ENCODE measurements around the gene EXPH5.

EXPH5 gene

DNA sequence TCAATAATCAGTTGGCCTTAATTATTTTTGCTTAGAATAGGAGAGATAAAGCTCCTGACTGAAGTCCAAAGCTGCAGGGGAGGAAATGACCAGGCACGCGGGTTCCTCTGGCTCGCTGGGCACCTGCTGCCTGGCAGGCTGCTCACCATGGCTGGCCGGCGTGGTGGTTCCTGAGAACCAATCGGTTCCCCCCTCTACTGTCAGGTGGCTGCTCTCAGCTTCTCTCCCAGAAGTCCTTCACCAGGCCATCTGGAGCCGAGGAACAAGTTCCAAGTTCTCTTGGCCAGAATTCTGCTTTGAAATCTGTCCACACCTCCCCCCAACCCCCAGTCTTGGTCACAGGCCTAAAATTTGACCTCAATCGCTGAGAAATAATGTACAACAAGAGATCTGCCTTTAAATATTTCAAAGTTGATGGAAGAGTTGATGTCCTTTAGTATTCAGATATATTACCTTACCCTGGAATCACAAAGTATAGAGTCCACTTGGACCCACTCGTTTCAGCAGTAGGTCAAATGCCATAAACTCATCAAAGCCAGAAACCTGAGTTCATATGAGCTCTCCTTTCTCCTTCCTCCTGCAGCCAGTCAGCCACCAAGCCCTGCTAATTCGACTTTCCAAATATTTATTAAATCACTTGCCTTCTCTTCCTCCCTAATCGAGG, 25.2 kb downstream of the EXPH5 start:
- FAIRE-seq (no peak), DNase-seq (ENCODE audit: insufficient read length, low spot score) (no peak)
- no peak for TF ChIP-seq POLR2A (IDR thresholded peaks at IDR 0.05; ENCODE audit: low read depth, low read length)

DNA sequence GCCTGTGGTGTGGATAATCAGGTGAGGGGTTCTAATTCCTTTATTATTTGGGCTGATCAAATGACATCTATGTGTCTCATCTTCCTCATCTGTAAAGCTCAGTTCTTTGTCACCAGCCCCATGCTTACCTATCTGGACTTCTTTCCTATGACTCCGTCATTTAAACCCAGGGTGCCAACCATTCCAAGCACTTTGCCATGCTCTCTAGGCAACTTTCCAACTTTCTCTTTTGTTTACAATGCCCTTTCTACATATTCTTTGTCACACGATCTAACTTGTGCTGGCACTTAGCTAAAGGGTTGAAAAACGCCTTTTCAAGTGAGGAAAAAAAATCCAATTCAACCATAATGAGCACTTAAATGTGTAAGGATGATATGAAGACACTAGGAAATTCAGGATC, 27.9 kb downstream of the EXPH5 start:
- no peak for TF ChIP-seq POLR2A (IDR thresholded peaks at IDR 0.05; ENCODE audit: low read depth, low read length)
- FAIRE-seq (no peak), DNase-seq (ENCODE audit: insufficient read length, low spot score) (no peak)

DNA sequence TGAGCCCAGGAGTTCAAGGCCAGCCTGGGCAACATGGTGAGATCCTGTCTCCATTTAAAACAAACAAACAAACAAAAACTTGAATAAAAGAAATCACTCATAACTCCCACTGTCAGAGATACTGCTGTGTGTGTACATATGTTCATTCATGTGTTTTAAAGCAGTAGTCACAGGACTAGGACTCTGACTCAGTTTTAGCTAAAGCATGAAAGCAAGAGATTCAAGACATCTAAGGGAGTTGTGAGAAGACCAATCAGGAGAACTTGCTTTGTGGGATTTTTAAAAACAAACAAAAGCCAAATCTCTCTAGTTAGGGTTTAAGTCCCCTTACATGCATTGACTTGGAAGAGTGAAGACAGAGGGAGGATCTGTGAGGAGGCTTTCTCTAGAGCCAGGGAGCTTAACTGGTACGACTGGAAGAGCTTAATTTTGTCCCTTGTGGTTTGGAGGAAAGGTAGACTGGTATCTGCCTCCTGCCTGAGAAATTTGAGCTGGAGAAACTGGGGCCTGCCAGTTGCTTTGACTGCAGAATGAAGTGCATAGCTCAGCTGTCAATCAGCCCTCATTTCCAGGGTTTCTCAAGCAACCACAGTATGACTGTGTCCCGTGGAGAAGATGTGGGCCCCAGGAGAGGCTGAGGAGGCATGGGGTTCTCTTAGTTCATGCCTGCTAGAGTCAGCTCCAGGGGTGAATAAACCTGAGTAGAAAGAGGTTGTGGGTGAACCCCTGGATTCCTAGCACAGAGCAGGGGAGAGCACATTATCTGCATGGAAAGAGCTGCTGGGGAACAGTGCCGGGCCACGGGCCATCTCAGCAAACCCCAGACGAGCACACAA, 30.6 kb downstream of the EXPH5 start:
- FAIRE-seq (no peak), DNase-seq (ENCODE audit: insufficient read length, low spot score) (no peak)
- no peak for TF ChIP-seq POLR2A (IDR thresholded peaks at IDR 0.05; ENCODE audit: low read depth, low read length)

DNA sequence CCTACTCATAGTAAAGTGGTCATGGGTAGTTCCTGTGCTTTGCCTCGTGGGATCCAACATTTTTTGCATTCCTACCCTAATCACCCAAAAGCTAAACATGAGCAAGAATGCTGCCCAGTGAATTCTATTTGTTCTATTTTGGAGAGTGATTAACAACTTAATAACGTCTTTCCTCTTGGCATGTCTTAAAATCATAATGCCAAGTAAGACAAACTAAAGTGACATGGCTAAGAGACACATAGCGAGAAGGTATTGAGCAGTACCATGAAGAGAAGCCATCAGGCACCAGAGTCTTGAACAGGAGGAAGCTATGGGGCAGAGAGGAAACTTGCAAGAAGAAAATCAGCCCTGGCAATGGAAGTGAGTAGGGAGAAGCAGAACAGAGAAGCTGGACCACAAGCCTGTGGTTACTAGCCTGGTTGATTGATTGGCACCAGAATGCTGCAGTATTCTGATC, 32.0 kb downstream of the EXPH5 start:
- TF ChIP-seq POLR2A (IDR thresholded peaks at IDR 0.05; ENCODE audit: low read depth, low read length) = no peak
- no peak for DNase-seq (ENCODE audit: insufficient read length, low spot score)
- FAIRE-seq = no peak

DNA sequence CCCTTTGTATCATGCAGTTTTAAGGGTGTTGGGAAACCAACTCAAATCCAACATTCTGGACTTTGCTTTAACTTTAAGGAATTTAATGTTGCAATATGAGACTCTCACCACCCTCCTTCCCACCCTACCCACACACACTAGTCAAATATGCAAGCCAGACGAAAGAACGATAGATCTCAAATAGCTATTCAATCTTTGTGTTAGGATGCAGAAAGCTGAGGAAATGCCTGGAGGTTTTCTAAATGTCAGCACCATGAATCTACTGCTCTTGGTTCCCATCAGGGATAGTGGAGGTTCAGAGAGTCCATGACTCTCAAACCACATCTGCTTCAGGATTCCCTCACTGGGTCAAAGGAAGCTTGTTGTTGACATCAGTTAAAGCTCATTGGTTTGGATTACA, 33.7 kb downstream of the EXPH5 start:
- no peak for FAIRE-seq
- DNase-seq (ENCODE audit: insufficient read length, low spot score) = no peak

DNA sequence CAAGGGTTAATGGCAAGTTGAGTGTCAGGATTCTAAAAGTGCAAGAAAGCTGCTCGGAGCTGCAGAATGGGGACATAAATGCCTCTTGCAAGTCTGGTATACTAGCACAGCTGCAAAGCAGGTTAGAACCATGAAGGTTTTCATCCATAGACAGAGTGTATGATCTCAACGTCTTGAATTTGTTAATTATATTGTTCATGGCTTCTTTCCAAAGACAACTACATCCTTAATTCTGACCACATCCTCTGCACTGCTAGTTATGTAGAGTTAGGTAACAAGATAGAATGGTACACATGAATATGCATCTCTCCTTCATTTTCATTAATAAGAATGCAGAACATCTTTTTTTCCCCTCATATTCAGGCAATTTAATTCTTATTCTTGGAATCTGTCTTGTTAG, 34.2 kb downstream of the EXPH5 start:
- no peak for FAIRE-seq
- DNase-seq (ENCODE audit: insufficient read length, low spot score) = no peak
- TF ChIP-seq POLR2A (IDR thresholded peaks at IDR 0.05; ENCODE audit: low read depth, low read length) = no peak

More for the DNA sequence above, 33.7 kb downstream of the EXPH5 start:
- TF ChIP-seq POLR2A (IDR thresholded peaks at IDR 0.05; ENCODE audit: low read depth, low read length) = no peak

DNA sequence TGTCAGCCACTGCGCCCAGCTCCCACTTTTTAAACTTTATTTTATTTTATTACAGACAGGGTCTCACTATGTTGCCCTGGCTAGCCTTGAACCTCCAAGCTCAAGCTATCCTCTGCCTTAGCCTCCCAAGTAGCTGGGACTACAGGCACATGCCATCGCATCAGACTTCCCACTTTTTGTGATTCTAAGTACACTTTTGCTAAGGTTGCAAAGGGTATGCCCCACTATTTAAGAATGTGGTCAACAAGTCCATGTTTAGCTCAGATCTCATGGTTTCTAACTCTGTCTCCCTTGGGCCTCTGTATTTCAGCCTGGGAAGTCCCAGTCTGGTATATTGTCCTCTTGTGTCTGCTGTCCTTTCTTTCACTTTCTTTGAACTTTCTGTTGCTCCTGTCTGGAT, 35.3 kb downstream of the EXPH5 start:
- no peak for TF ChIP-seq POLR2A (IDR thresholded peaks at IDR 0.05; ENCODE audit: low read depth, low read length)
- DNase-seq (ENCODE audit: insufficient read length, low spot score) (no peak), FAIRE-seq (no peak)

DNA sequence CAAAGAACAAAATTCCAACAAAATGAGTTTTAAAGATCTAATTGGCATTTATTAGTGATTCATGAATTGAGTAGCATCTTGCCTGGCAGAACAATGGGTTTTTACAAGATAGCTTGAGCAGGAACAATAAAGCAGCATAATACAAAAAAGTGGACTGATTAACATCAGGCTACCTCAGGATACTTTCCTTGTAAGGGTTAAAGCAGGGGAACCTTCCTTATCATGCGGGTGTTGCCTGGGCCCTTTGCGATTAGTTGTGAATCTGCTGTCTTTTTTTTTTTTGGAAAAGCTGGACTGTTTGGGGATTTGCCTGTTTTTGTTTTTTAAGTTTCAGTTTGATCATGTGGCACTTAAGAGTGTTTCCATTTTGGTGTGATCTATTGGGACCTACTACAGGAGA, 37.5 kb downstream of the EXPH5 start:
- DNase-seq (ENCODE audit: insufficient read length, low spot score) (no peak), FAIRE-seq (no peak)
- TF ChIP-seq POLR2A (IDR thresholded peaks at IDR 0.05; ENCODE audit: low read depth, low read length) = no peak

DNA sequence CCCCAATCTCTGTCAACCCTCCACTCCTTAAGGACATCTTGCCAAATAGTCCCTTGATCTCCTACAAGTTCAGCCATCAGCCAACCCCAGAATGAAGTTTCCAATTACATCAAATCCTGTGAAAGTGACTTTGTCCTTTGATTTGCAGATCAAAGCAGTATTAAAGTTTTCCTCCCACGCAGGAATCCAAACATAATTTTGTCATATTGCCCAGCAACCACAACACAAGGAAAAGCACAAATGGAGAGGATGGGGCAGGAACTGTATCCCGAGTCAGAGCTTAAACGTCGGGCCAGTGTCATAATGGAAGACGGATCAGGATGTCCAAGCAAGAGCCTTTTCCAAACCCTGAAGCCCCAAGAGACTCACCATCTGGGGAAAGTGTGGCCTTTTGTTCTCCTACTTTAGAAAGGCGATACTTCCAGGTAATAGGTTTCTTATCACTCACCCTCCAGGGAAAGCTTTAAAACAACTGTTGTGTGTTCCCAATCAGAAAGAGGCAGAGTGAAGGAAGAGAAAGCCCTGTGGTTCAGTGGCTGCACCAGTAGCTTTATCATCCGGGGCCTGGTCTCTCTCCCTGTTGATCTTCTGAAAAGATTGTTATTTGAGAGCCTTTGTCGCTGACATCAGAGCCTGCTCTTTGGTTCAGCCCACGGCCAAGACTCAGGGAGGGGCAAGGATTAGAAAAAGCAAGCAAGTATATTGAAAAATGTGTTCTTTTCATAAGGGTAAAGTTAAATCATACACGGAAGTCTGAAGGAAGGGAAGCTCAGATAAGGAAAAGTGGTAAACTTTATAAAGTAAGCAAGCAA, 41.7 kb downstream of the EXPH5 start:
- TF ChIP-seq POLR2A (IDR thresholded peaks at IDR 0.05; ENCODE audit: low read depth, low read length) = no peak
- DNase-seq (ENCODE audit: insufficient read length, low spot score) (no peak), FAIRE-seq (no peak)

DNA sequence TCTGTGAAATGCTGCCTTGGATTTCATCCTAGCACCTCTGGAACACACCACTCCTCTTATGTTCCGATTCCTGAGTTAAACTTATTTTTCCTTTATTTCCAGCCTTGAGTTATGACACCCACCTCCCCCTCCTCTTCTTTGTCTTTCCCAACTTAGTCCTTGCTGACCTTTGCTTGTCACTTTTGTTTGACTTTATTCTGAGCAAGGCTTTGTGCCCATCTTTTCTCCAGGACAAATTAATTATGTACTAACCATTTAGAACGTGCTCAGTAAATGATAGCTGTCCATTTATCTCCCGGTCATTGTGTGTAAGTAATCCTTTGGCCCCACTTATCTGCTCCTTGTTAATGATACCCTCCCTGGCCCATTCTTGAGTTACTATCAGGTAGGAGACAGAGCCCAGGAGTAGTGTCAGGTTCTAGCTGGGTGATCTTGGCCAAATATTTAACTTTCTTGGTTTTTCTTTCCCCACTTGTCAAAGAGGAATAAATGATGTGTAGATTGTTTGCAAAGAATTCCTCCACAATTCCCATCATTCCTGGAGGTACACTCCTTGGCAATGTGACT, 44.2 kb downstream of the EXPH5 start:
- TF ChIP-seq POLR2A (IDR thresholded peaks at IDR 0.05; ENCODE audit: low read depth, low read length) = no peak
- DNase-seq (ENCODE audit: insufficient read length, low spot score) (no peak), FAIRE-seq (no peak)

DNA sequence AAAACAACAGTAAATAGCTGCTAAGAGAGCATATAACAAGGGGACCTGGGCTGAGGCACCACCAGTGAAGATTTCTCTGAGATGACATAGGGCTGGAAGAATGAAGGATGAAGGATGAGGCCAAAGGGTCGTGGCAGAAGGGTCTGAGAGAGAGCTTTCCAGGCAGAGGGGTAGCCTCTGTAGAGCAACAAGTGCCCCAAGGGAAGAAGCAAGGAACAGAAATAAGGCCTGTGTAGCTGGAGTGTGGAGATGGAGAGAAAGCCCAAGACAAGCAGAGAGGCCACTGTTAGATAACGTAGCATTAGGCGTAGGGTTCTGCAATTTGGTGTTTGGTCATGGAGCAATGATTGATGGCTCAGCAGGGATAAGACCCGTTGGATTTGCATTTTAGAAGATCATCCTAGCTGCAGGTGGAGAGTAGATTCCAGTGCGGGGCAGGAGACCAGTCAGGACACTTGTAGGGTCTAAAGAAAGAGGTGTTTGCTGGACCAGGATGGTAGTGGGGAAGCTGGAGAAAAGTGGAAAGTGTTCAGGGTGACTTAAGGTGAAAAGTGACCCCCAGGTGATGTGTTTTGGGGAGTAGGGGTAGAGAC, 47.6 kb downstream of the EXPH5 start:
- no peak for TF ChIP-seq POLR2A (IDR thresholded peaks at IDR 0.05; ENCODE audit: low read depth, low read length)
- FAIRE-seq = no peak
- no peak for DNase-seq (ENCODE audit: insufficient read length, low spot score)

DNA sequence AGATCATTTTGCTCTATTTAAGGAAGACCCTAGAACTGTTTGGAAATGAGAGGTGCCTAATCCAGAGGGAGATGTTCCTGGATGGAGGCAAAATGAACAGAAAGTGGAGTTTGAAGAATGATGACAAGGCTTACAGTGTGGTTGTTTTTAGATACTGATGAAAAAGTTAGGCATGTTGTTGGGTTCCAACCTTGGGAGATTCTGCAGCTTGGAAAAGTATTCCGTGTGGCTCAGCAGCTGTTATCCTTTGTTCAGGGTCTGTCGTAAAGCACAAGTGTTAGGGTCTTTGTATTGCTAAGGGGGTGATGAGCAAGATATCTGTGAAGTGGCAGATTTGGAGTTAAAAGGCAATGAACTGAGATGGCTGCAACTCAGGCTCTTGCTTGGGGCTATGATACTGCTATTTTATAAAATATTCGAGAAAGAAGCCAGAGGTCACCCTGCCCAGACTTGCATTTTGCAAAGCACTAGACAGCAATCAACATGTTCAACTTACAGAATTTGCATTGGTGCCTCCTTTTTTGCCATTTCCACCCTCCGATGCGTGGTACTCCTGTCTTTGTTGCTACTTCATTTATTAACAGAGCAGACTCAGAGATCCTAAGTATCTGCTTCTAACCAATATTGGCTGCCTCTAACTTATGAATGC, 50.1 kb downstream of the EXPH5 start:
- FAIRE-seq = no peak
- TF ChIP-seq POLR2A (IDR thresholded peaks at IDR 0.05; ENCODE audit: low read depth, low read length) = no peak

DNA sequence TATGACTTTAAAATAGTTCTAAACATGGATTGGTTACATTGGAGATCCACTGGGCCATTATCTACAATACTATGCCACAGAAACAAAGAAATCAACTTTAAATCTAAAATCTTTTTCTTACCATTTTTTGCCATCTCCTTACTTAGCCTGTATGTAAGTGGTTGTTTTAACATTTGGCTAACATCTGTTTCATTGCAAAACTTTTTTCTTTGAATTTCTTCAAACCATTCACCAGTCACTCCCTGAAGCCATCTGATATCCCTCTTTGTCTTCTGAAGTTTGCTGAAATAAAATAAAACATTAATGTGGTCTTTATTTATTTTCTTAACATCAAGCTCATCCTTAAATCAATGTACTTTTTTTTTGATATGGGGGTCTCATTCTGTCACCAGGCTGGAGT, 52.0 kb downstream of the EXPH5 start:
- FAIRE-seq (no peak), DNase-seq (ENCODE audit: insufficient read length, low spot score) (no peak)
- TF ChIP-seq POLR2A (IDR thresholded peaks at IDR 0.05; ENCODE audit: low read depth, low read length) = no peak

More for the DNA sequence above, 50.1 kb downstream of the EXPH5 start:
- DNase-seq (ENCODE audit: insufficient read length, low spot score) = no peak

All from H54 (cell line).